ENCODE results near the gene GLUD2.
"Not testable (repeated sequence)": the region's sequence is repeated elsewhere in the genome, so short reads cannot be mapped to it uniquely, and the experiment has no call there.

GLUD2 gene

GRCh38 chrX:121047441-121048419, at the start of gene GLUD2:
TSS of gene GLUD2 (plus strand) at chrX:121047610. CDS start at chrX:121047685, 75 bp downstream.
- peak in 1 of 2 donors; percentile 1 for DNase-seq (ENCODE audit: extremely low read depth in 1 of 2, low read depth in 1 of 2)

- no peak for DNase-seq (ENCODE audit: extremely low read depth in 1 of 2, low read depth in 1 of 2)
These were observed 48.0 kb upstream of the GLUD2 start for GRCh38 chrX:120999413-120999812.

GRCh38 chrX:121000589-121000988, 46.8 kb upstream of the GLUD2 start:
- no peak for DNase-seq (ENCODE audit: extremely low read depth in 1 of 2, low read depth in 1 of 2)

GRCh38 chrX:121008920-121009319, 38.5 kb upstream of the GLUD2 start:
- no peak for DNase-seq (ENCODE audit: extremely low read depth in 1 of 2, low read depth in 1 of 2)

- DNase-seq (ENCODE audit: extremely low read depth in 1 of 2, low read depth in 1 of 2), result no peak
These were observed 37.6 kb upstream of the GLUD2 start for GRCh38 chrX:121009764-121010163.

GRCh38 chrX:121010218-121010617, 37.2 kb upstream of the GLUD2 start:
- no peak for DNase-seq (ENCODE audit: extremely low read depth in 1 of 2, low read depth in 1 of 2)

- DNase-seq (ENCODE audit: extremely low read depth in 1 of 2, low read depth in 1 of 2), result no peak
These were observed 36.2 kb upstream of the GLUD2 start for GRCh38 chrX:121011254-121011653.

GRCh38 chrX:121013897-121014455, 33.4 kb upstream of the GLUD2 start:
- no peak for DNase-seq (ENCODE audit: extremely low read depth in 1 of 2, low read depth in 1 of 2)

GRCh38 chrX:121014826-121015225, 32.6 kb upstream of the GLUD2 start:
- DNase-seq (ENCODE audit: extremely low read depth in 1 of 2, low read depth in 1 of 2), result no peak

GRCh38 chrX:121028419-121028818, 19.0 kb upstream of the GLUD2 start:
- no peak for DNase-seq (ENCODE audit: extremely low read depth in 1 of 2, low read depth in 1 of 2)

- no peak for DNase-seq (ENCODE audit: extremely low read depth in 1 of 2, low read depth in 1 of 2)
These were observed 17.3 kb upstream of the GLUD2 start for GRCh38 chrX:121030083-121030482.

- DNase-seq (ENCODE audit: extremely low read depth in 1 of 2, low read depth in 1 of 2), result no peak
These were observed 14.9 kb upstream of the GLUD2 start for GRCh38 chrX:121032531-121032930.

GRCh38 chrX:121036137-121036536, 11.3 kb upstream of the GLUD2 start:
- DNase-seq (ENCODE audit: extremely low read depth in 1 of 2, low read depth in 1 of 2), result no peak

GRCh38 chrX:121036951-121037350, 10.5 kb upstream of the GLUD2 start:
- DNase-seq (ENCODE audit: extremely low read depth in 1 of 2, low read depth in 1 of 2), result no peak

GRCh38 chrX:121050781-121051180, 3.4 kb downstream of the GLUD2 start:
- no peak for DNase-seq (ENCODE audit: extremely low read depth in 1 of 2, low read depth in 1 of 2)

- no peak for DNase-seq (ENCODE audit: extremely low read depth in 1 of 2, low read depth in 1 of 2)
These were observed 4.7 kb downstream of the GLUD2 start for GRCh38 chrX:121052122-121052521.

- no peak for DNase-seq (ENCODE audit: extremely low read depth in 1 of 2, low read depth in 1 of 2)
These were observed 14.9 kb downstream of the GLUD2 start for GRCh38 chrX:121062289-121062688.

GRCh38 chrX:121064579-121064978, 17.2 kb downstream of the GLUD2 start:
- no peak for DNase-seq (ENCODE audit: extremely low read depth in 1 of 2, low read depth in 1 of 2)

GRCh38 chrX:121084247-121084646, 36.8 kb downstream of the GLUD2 start:
- not testable (repeated sequence) for DNase-seq (ENCODE audit: extremely low read depth in 1 of 2, low read depth in 1 of 2)

GRCh38 chrX:121084903-121085611, 37.6 kb downstream of the GLUD2 start:
- DNase-seq (ENCODE audit: extremely low read depth in 1 of 2, low read depth in 1 of 2), result no peak

- no peak for DNase-seq (ENCODE audit: extremely low read depth in 1 of 2, low read depth in 1 of 2)
These were observed 38.2 kb downstream of the GLUD2 start for GRCh38 chrX:121085612-121086010.

- DNase-seq (ENCODE audit: extremely low read depth in 1 of 2, low read depth in 1 of 2), result no peak
These were observed 45.6 kb downstream of the GLUD2 start for GRCh38 chrX:121093011-121093410.

All from stimulated activated CD8-positive, alpha-beta memory T cell treated with anti-CD3 and anti-CD28 coated beads, Interleukin-7, amount 100 ng/mL, for 48 hours (primary cell).